Measurements from ENCODE around the gene RXRG. TPM values are rescaled to one million over a fixed set of nuclear protein-coding genes. Genes with fewer than 3 reads are reported as not detected.

The RXRG gene
- total RNA-seq, 1 experiment from 2014 or later, result not detected

GRCh38 chr1:165424454-165425216 lies 20.3 kb downstream of the RXRG start:
- CTCF ChIA-PET, result no interaction called here
- ATAC-seq, result no peak
- H3K4me2 ChIP-seq (ENCODE audit: low read length), result no peak overlapping the region

GRCh38 chr1:165423136-165423535 lies 21.8 kb downstream of the RXRG start:
- TF ChIP-seq, protein P1, sequence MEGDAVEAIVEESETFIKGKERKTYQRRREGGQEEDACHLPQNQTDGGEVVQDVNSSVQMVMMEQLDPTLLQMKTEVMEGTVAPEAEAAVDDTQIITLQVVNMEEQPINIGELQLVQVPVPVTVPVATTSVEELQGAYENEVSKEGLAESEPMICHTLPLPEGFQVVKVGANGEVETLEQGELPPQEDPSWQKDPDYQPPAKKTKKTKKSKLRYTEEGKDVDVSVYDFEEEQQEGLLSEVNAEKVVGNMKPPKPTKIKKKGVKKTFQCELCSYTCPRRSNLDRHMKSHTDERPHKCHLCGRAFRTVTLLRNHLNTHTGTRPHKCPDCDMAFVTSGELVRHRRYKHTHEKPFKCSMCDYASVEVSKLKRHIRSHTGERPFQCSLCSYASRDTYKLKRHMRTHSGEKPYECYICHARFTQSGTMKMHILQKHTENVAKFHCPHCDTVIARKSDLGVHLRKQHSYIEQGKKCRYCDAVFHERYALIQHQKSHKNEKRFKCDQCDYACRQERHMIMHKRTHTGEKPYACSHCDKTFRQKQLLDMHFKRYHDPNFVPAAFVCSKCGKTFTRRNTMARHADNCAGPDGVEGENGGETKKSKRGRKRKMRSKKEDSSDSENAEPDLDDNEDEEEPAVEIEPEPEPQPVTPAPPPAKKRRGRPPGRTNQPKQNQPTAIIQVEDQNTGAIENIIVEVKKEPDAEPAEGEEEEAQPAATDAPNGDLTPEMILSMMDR (conservative IDR thresholded peaks at IDR 0.05; ENCODE audit: low read depth, low read length), result no peak
- TF ChIP-seq EZH2phosphoT487 (IDR thresholded peaks at IDR 0.05; ENCODE audit: borderline replicate concordance, low read length), result no peak
- no peak for TF ChIP-seq EZH2 (IDR thresholded peaks at IDR 0.05; ENCODE audit: low read length, unreplicated experiment)
- ChIA-PET CTCF (no interaction called here), POLR2A (ENCODE audit: unreplicated experiment) (no interaction called here)
- no peaks in the 10 kb centered on the region for H3F3A ChIP-seq (ENCODE audit: low read length, unreplicated experiment)
- no peaks in the 10 kb centered on the region for H3K36me3 ChIP-seq (ENCODE audit: low read depth, low read length)
- no peaks in the 10 kb centered on the region for H3K9me3 ChIP-seq (ENCODE audit: low read length)
- ATAC-seq (no peak), DNase-seq (no peak)
- intact Hi-C loops (cut with micrococcal nuclease), result no loop called here
- H3K9me2 ChIP-seq (replicated peaks; ENCODE audit: low read length), result no peaks in the 10 kb centered on the region
- peaks cover 64% of the 10 kb centered on the region for H3K27me3 ChIP-seq (ENCODE audit: low read length)
- BruUV-seq (replicated peaks), result no TSS peak
- H3K4me3 ChIP-seq (ENCODE audit: low read length), result no peak overlapping the region
- H2AFZ ChIP-seq (ENCODE audit: low read length), result no peak overlapping the region
- no peaks in the 10 kb centered on the region for H4K20me1 ChIP-seq (ENCODE audit: low read length)
- H3K4me2 ChIP-seq (ENCODE audit: low read length), result no peak overlapping the region
- no peak overlapping the region for H3K27ac ChIP-seq (ENCODE audit: low read length)
- H3K9ac ChIP-seq (ENCODE audit: low read length), result no peak overlapping the region
- H3K4me1 ChIP-seq (ENCODE audit: insufficient read depth, low read length), result no peaks in the 10 kb centered on the region
- H3K79me2 ChIP-seq (ENCODE audit: low read length), result no peaks in the 10 kb centered on the region

More at GRCh38 chr1:165424454-165425216, 20.3 kb downstream of the RXRG start:
- TF ChIP-seq, protein P1 (conservative IDR thresholded peaks at IDR 0.05; ENCODE audit: low read depth, low read length), result no peak
- no peak for TF ChIP-seq EZH2phosphoT487 (IDR thresholded peaks at IDR 0.05; ENCODE audit: borderline replicate concordance, low read length)
- TF ChIP-seq EZH2 (IDR thresholded peaks at IDR 0.05; ENCODE audit: low read length, unreplicated experiment), result no peak
- Histone ChIP-seq H3K9me3 (ENCODE audit: low read length) (no peaks in the 10 kb centered on the region), H3K27ac (ENCODE audit: low read length) (no peak overlapping the region), H3K27me3 (ENCODE audit: low read length) (peaks cover 49% of the 10 kb centered on the region), H4K20me1 (ENCODE audit: low read length) (no peaks in the 10 kb centered on the region), H3K9ac (ENCODE audit: low read length) (no peak overlapping the region), H2AFZ (ENCODE audit: low read length) (no peak overlapping the region), H3K79me2 (ENCODE audit: low read length) (no peaks in the 10 kb centered on the region), H3K4me3 (ENCODE audit: low read length) (no peak overlapping the region), H3K4me1 (ENCODE audit: insufficient read depth, low read length) (no peaks in the 10 kb centered on the region), H3K9me2 (replicated peaks; ENCODE audit: low read length) (no peaks in the 10 kb centered on the region), H3F3A (ENCODE audit: low read length, unreplicated experiment) (no peaks in the 10 kb centered on the region), H3K36me3 (ENCODE audit: low read depth, low read length) (no peaks in the 10 kb centered on the region)
- DNase-seq, result no peak
- POLR2A ChIA-PET (ENCODE audit: unreplicated experiment), result no interaction called here
- intact Hi-C loops (cut with micrococcal nuclease), result no loop called here
- BruUV-seq (replicated peaks), result no TSS peak

- POLR2A ChIA-PET (ENCODE audit: unreplicated experiment), result no interaction called here
- no peaks in the 10 kb centered on the region for H4K20me1 ChIP-seq (ENCODE audit: low read length)
- H3K79me2 ChIP-seq (ENCODE audit: low read length), result no peaks in the 10 kb centered on the region
- no peak overlapping the region for H3K4me3 ChIP-seq (ENCODE audit: low read length)
- CTCF ChIA-PET, result interaction anchor here (0.7 kb wide), 1 partner anchor 258 kb away, joined by 4 read pairs; no protein-coding TSS in a partner anchor
- ATAC-seq (no peak), DNase-seq (no peak)
- no peak overlapping the region for H3K27ac ChIP-seq (ENCODE audit: low read length)
- H3K4me1 ChIP-seq (ENCODE audit: insufficient read depth, low read length), result no peaks in the 10 kb centered on the region
- peaks cover 83% of the 10 kb centered on the region for H3K27me3 ChIP-seq (ENCODE audit: low read length)
- no TSS peak for BruUV-seq (replicated peaks)
- no peaks in the 10 kb centered on the region for H3F3A ChIP-seq (ENCODE audit: low read length, unreplicated experiment)
- no peak overlapping the region for H2AFZ ChIP-seq (ENCODE audit: low read length)
- H3K9me2 ChIP-seq (replicated peaks; ENCODE audit: low read length), result no peaks in the 10 kb centered on the region
- no peaks in the 10 kb centered on the region for H3K36me3 ChIP-seq (ENCODE audit: low read depth, low read length)
- H3K9me3 ChIP-seq (ENCODE audit: low read length), result no peaks in the 10 kb centered on the region
- H3K4me2 ChIP-seq (ENCODE audit: low read length), result no peak overlapping the region
- intact Hi-C loops (cut with micrococcal nuclease), result no loop called here
- TF ChIP-seq, protein P1 (conservative IDR thresholded peaks at IDR 0.05; ENCODE audit: low read depth, low read length), result no peak
- TF ChIP-seq EZH2phosphoT487 (IDR thresholded peaks at IDR 0.05; ENCODE audit: borderline replicate concordance, low read length) (no peak), EZH2 (IDR thresholded peaks at IDR 0.05; ENCODE audit: low read length, unreplicated experiment) (no peak)
- H3K9ac ChIP-seq (ENCODE audit: low read length), result no peak overlapping the region
These were observed 24.3 kb downstream of the RXRG start for GRCh38 chr1:165420655-165421054.
